Hematopoietic multipotent progenitor cell (in vitro differentiated cells): Measurements from ENCODE around the gene POLD4. TPM values are rescaled to one million over a fixed set of nuclear protein-coding genes. Genes with fewer than 3 reads are reported as not detected.
"Not testable (repeated sequence)": the region's sequence is repeated elsewhere in the genome, so short reads cannot be mapped to it uniquely, and the experiment has no call there.

ENCODE experiments used
- DNase-seq, 3 donors: peaks; one replicate each; pipeline ENCODE4 v3.0.0-alpha.2; 2011 to 2015; ENCODE audit warnings: low read depth in 2 of 3, low spot score in 2 of 3
- total RNA-seq: library from RNA; depleted of rRNA; stranded (reverse); fragments of >200 nt; gene quantifications from one replicate; pipeline ENCODE4 v1.2.3, GENCODE V29; 2012

Gene POLD4
- total RNA-seq, 1 donor: 56.6 TPM

- DNase-seq: no peak
These were observed 33.3 kb downstream of the POLD4 start for GRCh38 chr11:67320011-67320410.

DNA sequence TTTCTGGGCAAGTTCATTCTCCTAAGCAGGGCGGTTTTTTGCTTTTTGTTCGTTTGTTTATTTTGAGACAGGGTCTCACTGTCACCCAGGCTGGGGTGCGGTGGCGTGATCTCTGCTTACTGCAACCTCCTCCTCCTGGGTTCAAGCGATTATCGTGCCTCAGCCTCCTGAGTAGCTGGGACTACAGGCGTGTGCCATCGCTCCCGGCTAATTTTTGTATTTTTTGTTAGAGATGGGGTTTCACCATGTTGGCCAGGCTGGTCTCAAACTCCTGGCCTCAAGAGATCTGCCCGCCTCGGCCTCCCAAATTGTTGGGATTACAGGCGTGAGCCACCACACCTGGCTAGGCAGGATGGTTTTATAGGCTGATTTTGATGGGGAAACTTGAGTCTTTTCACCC is 34.5 kb downstream of the POLD4 start:
- not testable (repeated sequence) for DNase-seq

DNA sequence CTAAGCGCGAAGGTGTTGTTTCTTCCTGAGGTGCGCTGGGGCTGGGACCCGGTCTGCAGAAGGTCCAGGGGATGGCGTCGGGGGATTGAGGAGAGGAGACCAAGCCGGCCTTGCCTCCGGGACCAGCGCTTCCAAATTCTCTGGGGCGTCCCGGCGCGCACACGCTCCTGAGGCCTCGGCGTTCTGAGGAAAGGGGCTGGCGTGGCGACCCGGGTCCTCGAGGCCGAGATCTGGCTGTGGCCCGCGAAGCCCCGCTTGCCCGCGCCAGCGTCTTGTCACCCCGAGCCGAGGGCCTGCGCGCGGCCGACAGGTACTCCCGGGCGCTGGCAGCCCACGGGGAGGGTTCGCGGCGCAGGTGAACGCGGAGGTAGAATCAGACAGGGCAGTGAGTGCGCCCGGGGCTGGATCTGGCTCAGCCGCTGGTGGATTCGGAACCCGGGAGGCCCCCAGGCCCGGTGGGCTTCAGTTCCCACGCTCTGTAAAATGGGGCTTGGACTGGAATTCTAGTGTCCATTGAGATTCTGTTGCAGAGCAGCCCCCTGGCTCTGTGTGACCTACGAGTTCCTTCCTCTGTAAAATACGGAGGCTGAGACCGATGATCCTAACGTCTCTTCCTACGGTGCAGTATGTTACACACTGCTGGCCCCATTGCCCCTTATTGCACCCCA is 35.3 kb downstream of the POLD4 start:
- DNase-seq: no peak

DNA sequence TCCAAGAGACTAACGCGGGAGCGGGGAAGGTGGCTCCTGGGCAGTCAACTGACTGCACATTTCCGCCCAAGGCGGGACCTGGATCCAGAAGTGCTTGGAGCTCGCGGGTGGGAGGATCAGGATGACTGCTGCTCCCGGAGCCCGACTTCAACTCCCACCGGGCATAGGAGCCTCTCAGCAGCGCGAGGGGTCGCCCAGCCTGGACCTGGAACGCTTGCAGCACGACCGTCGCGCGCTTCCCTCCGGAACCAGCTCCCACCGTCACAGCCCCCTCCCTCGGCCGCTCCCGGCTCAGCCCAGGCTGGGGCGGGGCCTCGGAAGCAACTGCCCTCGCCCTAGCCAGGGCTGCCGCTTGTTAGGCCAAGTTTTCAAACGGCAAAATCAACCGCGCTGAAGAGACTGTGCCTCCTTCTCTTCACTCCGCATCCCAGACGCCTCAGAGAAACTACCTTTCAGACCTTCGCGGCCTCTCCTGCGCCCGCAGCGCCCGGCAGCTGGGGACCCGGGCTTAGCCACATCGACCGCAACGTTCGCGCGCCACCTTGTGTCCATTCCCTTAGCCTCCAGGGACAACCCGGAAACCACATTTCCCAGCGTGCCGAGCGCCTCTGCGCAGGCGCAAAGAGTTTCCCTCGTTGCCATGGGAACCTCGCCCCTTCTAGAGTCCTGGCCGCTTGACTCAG is 36.0 kb downstream of the POLD4 start:
- peak; percentile 97 to 99 (median 99) for DNase-seq

DNA sequence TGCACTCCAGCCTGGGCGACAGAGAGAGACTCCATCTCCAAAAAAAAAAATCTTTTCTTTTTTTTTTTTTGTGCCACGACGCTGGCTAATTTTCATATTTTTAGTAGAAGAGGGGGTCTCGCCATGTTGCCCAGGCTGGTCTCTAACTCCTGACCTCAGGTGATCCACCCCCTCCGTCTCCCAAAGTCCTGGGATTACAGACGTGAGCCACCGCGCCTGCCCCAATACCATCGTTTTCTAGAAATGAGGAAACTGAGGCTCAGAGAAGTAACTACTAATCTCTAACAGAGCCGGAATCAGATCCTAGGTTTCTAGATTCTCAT is 36.5 kb downstream of the POLD4 start:
- DNase-seq: no peak

GRCh38 chr11:67315325-67315909 is 37.9 kb downstream of the POLD4 start:
- DNase-seq: no peak

DNA sequence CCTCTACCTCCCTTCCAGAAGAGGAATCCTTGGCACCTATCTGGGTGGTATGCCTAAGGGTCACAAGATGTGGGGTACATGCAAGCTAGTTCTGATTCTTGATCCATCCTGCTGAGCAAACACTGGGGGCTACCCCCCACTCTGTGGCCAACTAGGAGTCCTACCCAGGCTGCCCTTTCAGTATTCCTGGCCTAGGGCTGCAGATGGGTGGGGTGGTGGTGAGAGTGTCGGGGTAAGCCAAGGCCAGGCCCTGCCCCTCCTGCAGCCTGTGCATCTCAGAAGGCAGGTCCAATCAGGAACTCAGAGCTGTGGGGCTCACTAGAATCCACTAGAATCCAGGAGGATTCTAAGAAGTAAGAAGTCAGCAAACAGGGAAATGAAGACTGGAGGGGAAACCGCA is 39.1 kb downstream of the POLD4 start:
- no peak for DNase-seq

DNA sequence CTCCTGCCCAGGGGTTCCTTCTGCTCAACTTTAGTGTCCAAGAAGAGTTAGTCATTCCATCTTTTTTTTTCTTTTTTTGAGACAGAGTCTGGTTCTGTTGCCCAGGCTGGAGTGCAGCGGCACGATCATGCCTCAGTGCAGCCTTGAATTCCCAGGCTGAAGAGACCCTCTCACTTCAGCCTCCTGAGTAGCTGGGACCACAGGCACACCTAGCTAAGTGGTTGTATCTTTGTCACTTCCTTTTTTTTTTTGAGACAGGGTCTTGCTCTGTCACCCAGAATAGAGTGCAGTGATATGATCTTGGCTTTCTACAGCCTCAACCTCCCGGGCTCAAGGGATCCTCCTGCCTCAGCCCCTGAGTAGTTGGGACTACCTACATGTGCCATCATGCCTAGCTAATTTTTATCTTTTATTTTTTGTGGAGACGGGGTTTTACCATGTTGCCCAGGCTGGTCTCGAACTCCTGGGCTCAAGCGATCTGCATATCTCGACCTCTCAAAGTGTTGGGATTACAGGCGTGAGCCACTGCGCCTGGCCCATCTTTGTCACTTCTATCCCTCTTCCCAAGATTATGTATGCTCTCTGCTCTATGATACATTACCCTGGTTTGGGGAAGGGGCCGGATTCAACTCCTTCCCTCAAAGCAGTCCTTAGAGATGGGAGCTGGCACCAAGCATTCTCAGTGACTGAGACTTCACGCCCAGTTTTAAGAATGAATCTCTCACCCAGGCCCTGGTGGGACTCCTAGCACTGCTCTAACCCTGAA is 40.0 kb downstream of the POLD4 start:
- DNase-seq: no peak

GRCh38 chr11:67312187-67313021 is 40.9 kb downstream of the POLD4 start:
- peak in 1 of 3 donors; percentile 26 for DNase-seq

DNA sequence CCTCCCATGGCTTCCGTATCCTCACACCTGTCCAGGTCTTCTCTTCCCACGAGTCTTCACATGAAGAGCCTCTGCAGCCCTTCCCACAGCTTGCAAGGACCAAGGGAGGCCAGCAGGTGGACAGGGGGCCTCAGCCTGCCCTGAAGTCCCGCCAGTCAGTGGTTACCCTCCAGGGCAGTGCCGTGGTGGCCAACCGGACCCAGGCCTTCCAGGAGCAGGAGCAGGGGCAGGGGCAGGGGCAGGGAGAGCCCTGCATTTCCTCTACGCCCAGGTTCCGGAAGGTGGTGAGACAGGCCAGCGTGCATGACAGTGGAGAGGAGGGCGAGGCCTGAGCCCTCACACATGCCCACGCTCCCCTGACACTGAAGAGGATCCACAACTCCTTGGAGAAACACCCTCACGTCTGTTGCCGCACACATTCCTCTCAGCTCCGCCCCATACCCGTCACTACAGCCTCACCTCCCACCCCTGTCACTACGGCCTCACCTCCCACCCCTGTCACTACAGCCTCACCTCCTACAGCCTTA is 41.7 kb downstream of the POLD4 start:
- no peak for DNase-seq

- DNase-seq: no peak
These were observed 42.2 kb downstream of the POLD4 start for GRCh38 chr11:67311051-67311555.

DNA sequence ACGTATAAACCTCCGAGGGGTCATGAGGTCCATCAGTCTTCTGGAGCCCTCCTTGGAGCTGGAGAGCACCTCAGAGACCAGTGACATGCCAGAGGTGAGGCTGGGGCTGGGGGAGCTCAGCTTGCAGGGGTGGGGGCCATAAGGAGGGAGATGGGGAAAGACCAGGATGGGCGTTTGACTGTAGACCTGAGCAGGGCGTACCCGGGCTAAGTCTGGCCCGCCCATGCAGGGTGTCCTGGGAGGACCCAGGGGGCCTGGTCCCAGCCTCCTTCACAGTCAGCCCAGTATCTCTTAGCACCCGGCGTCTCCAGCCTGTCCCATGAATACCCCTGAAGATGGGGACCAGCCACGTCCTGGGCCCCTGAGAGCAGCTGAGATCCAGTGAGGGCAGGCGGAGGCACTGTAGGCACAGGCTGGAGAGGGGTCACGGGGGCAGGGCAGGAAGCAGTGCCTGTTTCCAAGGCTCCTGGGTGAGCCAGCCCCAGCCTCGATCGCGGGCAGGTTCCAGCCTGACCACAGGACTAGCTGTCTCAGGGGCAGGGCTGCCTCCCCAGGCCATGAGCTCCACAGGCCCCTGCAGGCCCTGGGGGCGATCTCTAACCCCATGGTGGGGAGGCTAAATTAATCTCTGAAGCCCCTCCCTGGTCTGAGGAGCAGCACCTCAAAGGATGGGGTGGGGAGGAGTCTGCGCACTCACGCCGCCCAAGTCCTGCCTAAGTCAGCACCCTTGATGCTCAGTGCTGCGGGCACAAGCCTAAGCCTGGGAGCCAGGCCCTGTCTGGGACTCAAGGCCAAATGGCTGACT is 42.9 kb downstream of the POLD4 start:
- no peak for DNase-seq

GRCh38 chr11:67309661-67310061 is 43.7 kb downstream of the POLD4 start:
- no peak for DNase-seq

DNA sequence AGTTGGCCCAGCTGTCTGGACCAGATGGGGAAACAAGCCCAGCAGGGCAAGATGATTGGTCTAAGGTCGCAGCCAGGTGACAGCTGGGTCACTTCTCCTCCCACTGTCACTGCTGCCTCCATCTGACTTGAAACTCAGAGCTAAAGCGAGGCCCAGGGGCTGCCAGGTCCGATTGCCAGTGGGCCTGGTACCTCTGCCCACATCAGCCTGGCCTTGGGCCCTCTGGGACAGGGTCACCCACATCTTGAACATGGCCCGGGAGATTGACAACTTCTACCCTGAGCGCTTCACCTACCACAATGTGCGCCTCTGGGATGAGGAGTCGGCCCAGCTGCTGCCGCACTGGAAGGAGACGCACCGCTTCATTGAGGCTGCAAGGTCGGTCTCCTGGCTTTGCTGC is 44.2 kb downstream of the POLD4 start:
- DNase-seq: no peak

DNA sequence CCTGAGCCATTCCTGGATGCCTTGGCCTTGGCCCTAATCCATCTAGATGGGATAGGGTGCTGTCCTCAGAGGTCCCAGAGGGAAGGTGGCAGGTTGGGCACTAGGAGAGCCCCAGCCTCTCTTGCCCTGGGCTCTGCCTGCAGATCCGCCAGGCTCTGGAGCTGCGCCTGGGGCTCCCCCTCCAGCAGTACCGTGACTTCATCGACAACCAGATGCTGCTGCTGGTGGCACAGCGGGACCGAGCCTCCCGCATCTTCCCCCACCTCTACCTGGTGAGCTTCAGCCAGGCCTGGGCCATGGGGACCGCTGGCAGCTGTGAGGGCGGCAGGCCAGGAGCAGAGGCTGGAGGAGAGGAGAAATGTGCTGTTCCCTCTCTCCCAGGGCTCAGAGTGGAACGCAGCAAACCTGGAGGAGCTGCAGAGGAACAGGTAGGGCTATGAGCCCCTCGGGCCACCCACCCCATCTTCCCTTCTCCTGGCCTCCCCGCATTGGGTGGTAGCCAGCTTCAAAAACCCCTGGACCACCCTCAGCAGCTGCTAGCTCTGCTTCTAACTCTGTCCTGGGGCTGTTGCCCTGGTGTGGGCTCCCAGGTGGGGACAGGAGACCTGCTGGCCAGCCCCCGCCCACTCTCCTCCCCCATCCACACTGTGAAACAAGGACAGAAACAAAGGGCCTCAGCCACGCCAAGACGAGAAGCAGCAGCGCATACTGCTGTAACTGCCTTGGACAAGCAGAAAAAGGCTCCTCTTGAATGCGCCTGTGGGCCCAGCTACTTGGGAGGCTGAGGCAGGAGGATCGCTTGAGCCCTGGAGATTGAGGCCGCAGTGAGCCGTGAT is 45.1 kb downstream of the POLD4 start:
- no peak for DNase-seq

GRCh38 chr11:67307545-67308001 is 45.8 kb downstream of the POLD4 start:
- no peak for DNase-seq

- no peak for DNase-seq
These were observed 46.4 kb downstream of the POLD4 start for GRCh38 chr11:67306769-67307544.
